HEK293 (cell line): ENCODE data around the gene PALM2AKAP2.

ENCODE experiments used
- CTCF ChIA-PET: fragments of 350-600 bp; formaldehyde crosslinking; extraction: SDS; loops from one replicate; lab custom pipeline; 2021; ENCODE audit warnings: antibody characterized with exemption; lab: Yijun Ruan, JAX
- POLR2A ChIA-PET: fragments of 300-600 bp; formaldehyde crosslinking; extraction: SDS; loops from one replicate; lab custom pipeline; 2020; ENCODE audit warnings: antibody characterized with exemption, inconsistent platforms; lab: Yijun Ruan, JAX
- H3K27ac ChIP-seq: fragments of 200-500 bp; sonication (Bioruptor generic); 2 replicates; pipeline ENCODE4 v1.5.1; 2014; ENCODE audit warnings: low read depth, low read length, control low read depth, inconsistent platforms; ENCODE audit errors: extremely low read depth
- H3K36me3 ChIP-seq, 2 experiments: fragments of 200-500 bp in 1 of 2; sonication (Bioruptor generic) in 1 of 2; 1 replicate in 1 of 2; 2 replicates in 1 of 2; pipeline ENCODE4 v1.5.1; 2014 to 2017; ENCODE audit warnings: inconsistent platforms in 2 of 2, low read length in 2 of 2; ENCODE audit not compliant: control insufficient read depth in 2 of 2, insufficient read depth in 1 of 2
- H3K4me1 ChIP-seq: fragments of 200-500 bp; sonication (Bioruptor generic); 2 replicates; pipeline ENCODE4 v1.5.1; 2014; ENCODE audit warnings: mild to moderate bottlenecking, low read length, inconsistent platforms; ENCODE audit not compliant: control insufficient read depth, insufficient read depth
- H3K4me3 ChIP-seq: 2 replicates; pipeline ENCODE4 v1.5.1; 2011; ENCODE audit warnings: low read depth, mild to moderate bottlenecking, control low read depth, low read length, moderate library complexity
- H3K9me3 ChIP-seq: fragments of 200-500 bp; sonication (Bioruptor generic); 2 replicates; pipeline ENCODE4 v1.5.1; 2014; ENCODE audit warnings: low read depth, low read length, inconsistent platforms; ENCODE audit not compliant: control insufficient read depth, insufficient read depth
- BCL11A ChIP-seq: fragments of 450-650 bp; formaldehyde crosslinking; IDR thresholded peaks from 2 replicates; pipeline ENCODE4 v1.5.1; 2016; ENCODE audit warnings: low read depth, missing biosample characterization, missing genetic modification characterization
- HOXA7 ChIP-seq: sonication (generic); formaldehyde crosslinking; IDR thresholded peaks from 2 replicates; pipeline ENCODE4 v1.8.1; 2022; ENCODE audit warnings: missing genetic modification reagents, borderline replicate concordance
- KLF16 ChIP-seq: fragments of 450-650 bp; formaldehyde crosslinking; IDR thresholded peaks from 2 replicates; pipeline ENCODE4 v1.5.1; 2017; ENCODE audit warnings: missing biosample characterization, missing genetic modification characterization
- SCRT1 ChIP-seq: fragments of 450-650 bp; formaldehyde crosslinking; IDR thresholded peaks from 2 replicates; pipeline ENCODE4 v1.5.1; 2016; ENCODE audit warnings: missing biosample characterization, missing genetic modification characterization, borderline replicate concordance
- TCF7L2 ChIP-seq: IDR thresholded peaks from 2 replicates; pipeline ENCODE4 v1.6.1; 2011; ENCODE audit warnings: low read depth, mild to moderate bottlenecking, inconsistent platforms, low read length, moderate library complexity, borderline replicate concordance
- ZFHX2 ChIP-seq: fragments of 450-650 bp; formaldehyde crosslinking; conservative IDR thresholded peaks from 2 replicates; pipeline ENCODE4 v1.5.1; 2016; ENCODE audit warnings: missing biosample characterization, missing genetic modification characterization
- ZFP3 ChIP-seq: fragments of 450-650 bp; formaldehyde crosslinking; IDR thresholded peaks from 2 replicates; pipeline ENCODE4 v1.5.1; 2016; ENCODE audit warnings: low read depth, missing biosample characterization, missing genetic modification characterization
- ZNF114 ChIP-seq: fragments of 450-650 bp; formaldehyde crosslinking; IDR thresholded peaks from 2 replicates; pipeline ENCODE4 v1.5.0; 2017; ENCODE audit warnings: missing biosample characterization, missing genetic modification characterization
- ZNF335 ChIP-seq: fragments of 450-650 bp; formaldehyde crosslinking; conservative IDR thresholded peaks from 2 replicates; pipeline ENCODE4 v1.5.1; 2016; ENCODE audit warnings: missing biosample characterization, missing genetic modification characterization
- ZNF404 ChIP-seq: fragments of 450-650 bp; formaldehyde crosslinking; IDR thresholded peaks from 2 replicates; pipeline ENCODE4 v1.5.1; 2017; ENCODE audit warnings: missing biosample characterization, missing genetic modification characterization
- ZNF514 ChIP-seq: fragments of 450-650 bp; formaldehyde crosslinking; IDR thresholded peaks from 2 replicates; pipeline ENCODE4 v1.5.1; 2016; ENCODE audit warnings: missing biosample characterization, missing genetic modification characterization
- ZNF561 ChIP-seq: fragments of 450-650 bp; IDR thresholded peaks from 2 replicates; pipeline ENCODE4 v1.5.1; 2018; ENCODE audit warnings: missing biosample characterization, missing genetic modification characterization, borderline replicate concordance
- ZNF621 ChIP-seq: fragments of 450-650 bp; formaldehyde crosslinking; IDR thresholded peaks from 2 replicates; pipeline ENCODE4 v1.5.1; 2017; ENCODE audit warnings: missing biosample characterization, missing genetic modification characterization
- ZNF629 ChIP-seq: fragments of 450-650 bp; formaldehyde crosslinking; IDR thresholded peaks from 2 replicates; pipeline ENCODE4 v1.5.1; 2017; ENCODE audit warnings: missing biosample characterization, missing genetic modification characterization
- ZNF670 ChIP-seq: fragments of 450-650 bp; formaldehyde crosslinking; IDR thresholded peaks from 2 replicates; pipeline ENCODE4 v1.5.1; 2016; ENCODE audit warnings: missing biosample characterization, missing genetic modification characterization, low read depth
- ZNF76 ChIP-seq: fragments of 450-650 bp; formaldehyde crosslinking; IDR thresholded peaks from 2 replicates; pipeline ENCODE4; 2016; ENCODE audit warnings: low read depth, missing biosample characterization, missing genetic modification characterization, borderline replicate concordance
- ZNF777 ChIP-seq: fragments of 450-650 bp; formaldehyde crosslinking; IDR thresholded peaks from 2 replicates; pipeline ENCODE4 v1.5.1; 2017; ENCODE audit warnings: missing biosample characterization, missing genetic modification characterization, borderline replicate concordance
- TF ChIP-seq, protein P1 (sequence below): fragments of 450-650 bp; formaldehyde crosslinking; IDR thresholded peaks from 2 replicates; pipeline ENCODE4; 2016; ENCODE audit warnings: missing biosample characterization, missing genetic modification characterization
- TF ChIP-seq, protein P2 (sequence below): fragments of 450-650 bp; formaldehyde crosslinking; IDR thresholded peaks from 2 replicates; pipeline ENCODE4 v1.5.1; 2016; ENCODE audit warnings: missing biosample characterization, missing genetic modification characterization
- TF ChIP-seq, protein P3 (sequence below): fragments of 450-650 bp; formaldehyde crosslinking; IDR thresholded peaks from 2 replicates; pipeline ENCODE4 v1.5.1; 2016; ENCODE audit warnings: missing biosample characterization, missing genetic modification characterization
- TF ChIP-seq, protein P4 (sequence below): fragments of 450-650 bp; formaldehyde crosslinking; IDR thresholded peaks from 2 replicates; pipeline ENCODE4 v1.5.1; 2016; ENCODE audit warnings: missing biosample characterization, missing genetic modification characterization
- TF ChIP-seq, protein P5 (sequence below): fragments of 450-650 bp; formaldehyde crosslinking; IDR thresholded peaks from 2 replicates; pipeline ENCODE4 v1.5.1; 2017; ENCODE audit warnings: missing biosample characterization, missing genetic modification characterization

Gene PALM2AKAP2

DNA sequence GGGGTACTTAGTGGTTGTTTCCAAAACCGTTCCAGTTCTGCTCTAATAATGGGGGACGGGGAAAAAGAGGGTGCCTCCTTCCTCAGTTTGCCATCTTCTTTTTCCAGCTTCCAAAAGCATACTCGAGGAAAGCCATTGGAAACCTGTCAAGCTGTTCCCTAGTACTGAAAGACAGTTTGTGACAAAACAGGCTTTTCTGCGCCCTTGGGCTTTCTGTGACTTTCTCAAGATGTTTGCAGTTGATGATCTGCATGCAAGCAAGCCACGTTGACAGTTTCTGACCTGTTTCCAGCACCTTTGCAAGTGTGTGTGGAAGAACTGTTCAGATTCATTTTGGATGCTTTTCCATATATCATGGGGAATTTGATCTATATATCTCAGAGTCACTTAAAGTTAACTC is 26.7 kb upstream of the PALM2AKAP2 start:
- Histone ChIP-seq H3K9me3 (no peaks in the 10 kb centered on the region), H3K27ac (no peak overlapping the region), H3K4me1 (peaks cover 5% of the 10 kb centered on the region; the same call in 1 of the 2 replicates), H3K4me3 (no peak overlapping the region), H3K36me3 (no peaks in the 10 kb centered on the region)
- ChIA-PET CTCF (no interaction called here), POLR2A (no interaction called here)
- no peak for TF ChIP-seq ZFP3
- no peak for TF ChIP-seq KLF16
- TF ChIP-seq ZNF514, result no peak
- TF ChIP-seq, protein P1, sequence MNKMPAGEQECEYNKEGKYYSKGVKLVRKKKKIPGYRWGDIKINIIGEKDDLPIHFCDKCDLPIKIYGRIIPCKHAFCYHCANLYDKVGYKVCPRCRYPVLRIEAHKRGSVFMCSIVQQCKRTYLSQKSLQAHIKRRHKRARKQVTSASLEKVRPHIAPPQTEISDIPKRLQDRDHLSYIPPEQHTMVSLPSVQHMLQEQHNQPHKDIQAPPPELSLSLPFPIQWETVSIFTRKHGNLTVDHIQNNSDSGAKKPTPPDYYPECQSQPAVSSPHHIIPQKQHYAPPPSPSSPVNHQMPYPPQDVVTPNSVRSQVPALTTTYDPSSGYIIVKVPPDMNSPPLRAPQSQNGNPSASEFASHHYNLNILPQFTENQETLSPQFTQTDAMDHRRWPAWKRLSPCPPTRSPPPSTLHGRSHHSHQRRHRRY (tag by site-specific recombination), result no peak
- TF ChIP-seq, protein P2, sequence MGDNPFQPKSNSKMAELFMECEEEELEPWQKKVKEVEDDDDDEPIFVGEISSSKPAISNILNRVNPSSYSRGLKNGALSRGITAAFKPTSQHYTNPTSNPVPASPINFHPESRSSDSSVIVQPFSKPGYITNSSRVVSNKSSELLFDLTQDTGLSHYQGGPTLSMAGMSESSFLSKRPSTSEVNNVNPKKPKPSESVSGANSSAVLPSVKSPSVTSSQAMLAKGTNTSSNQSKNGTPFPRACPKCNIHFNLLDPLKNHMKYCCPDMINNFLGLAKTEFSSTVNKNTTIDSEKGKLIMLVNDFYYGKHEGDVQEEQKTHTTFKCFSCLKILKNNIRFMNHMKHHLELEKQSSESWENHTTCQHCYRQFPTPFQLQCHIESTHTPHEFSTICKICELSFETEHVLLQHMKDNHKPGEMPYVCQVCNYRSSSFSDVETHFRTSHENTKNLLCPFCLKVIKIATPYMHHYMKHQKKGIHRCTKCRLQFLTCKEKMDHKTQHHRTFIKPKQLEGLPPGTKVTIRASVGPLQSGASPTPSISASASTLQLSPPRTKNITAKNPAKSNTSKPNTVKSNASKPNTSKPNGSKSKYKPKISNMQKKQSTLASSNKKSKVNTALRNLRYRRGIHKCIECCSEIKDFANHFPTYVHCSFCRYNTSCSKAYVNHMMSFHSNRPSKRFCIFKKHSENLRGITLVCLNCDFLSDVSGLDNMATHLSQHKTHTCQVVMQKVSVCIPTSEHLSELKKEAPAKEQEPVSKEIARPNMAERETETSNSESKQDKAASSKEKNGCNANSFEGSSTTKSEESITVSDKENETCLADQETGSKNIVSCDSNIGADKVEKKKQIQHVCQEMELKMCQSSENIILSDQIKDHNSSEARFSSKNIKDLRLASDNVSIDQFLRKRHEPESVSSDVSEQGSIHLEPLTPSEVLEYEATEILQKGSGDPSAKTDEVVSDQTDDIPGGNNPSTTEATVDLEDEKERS (tag by site-specific recombination), result no peak
- no peak for TF ChIP-seq ZNF629 (tag by site-specific recombination)
- TF ChIP-seq, protein P3, sequence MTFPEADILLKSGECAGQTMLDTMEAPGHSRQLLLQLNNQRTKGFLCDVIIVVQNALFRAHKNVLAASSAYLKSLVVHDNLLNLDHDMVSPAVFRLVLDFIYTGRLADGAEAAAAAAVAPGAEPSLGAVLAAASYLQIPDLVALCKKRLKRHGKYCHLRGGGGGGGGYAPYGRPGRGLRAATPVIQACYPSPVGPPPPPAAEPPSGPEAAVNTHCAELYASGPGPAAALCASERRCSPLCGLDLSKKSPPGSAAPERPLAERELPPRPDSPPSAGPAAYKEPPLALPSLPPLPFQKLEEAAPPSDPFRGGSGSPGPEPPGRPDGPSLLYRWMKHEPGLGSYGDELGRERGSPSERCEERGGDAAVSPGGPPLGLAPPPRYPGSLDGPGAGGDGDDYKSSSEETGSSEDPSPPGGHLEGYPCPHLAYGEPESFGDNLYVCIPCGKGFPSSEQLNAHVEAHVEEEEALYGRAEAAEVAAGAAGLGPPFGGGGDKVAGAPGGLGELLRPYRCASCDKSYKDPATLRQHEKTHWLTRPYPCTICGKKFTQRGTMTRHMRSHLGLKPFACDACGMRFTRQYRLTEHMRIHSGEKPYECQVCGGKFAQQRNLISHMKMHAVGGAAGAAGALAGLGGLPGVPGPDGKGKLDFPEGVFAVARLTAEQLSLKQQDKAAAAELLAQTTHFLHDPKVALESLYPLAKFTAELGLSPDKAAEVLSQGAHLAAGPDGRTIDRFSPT (tag by site-specific recombination), result no peak
- no peak for TF ChIP-seq SCRT1
- no peak for TF ChIP-seq ZFHX2

DNA sequence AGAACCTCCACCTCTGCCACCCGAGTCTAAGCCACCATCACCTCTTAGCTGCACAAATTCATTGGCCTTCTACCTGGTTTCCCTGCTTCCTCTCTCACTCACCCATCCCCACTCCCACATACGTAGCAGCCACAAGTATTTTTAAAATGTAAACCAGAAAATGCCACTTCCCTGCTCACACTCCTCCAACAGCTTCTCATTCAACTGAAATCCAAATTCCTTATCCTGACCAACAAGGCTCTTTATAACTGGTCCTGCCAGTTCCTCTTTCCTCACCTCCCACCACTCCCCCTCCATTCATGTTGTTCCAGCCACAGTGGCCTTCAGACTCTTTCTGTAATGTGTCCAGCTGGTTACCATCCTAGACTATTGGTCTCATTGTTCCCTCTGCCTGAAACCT is 25.0 kb upstream of the PALM2AKAP2 start:
- Histone ChIP-seq H3K4me1 (peaks cover 5% of the 10 kb centered on the region; the same call in 1 of the 2 replicates), H3K27ac (no peak overlapping the region), H3K9me3 (no peaks in the 10 kb centered on the region), H3K36me3 (no peaks in the 10 kb centered on the region), H3K4me3 (no peak overlapping the region)
- POLR2A ChIA-PET, result no interaction called here
- CTCF ChIA-PET, result interaction anchor here (0.6 kb wide), 1 partner anchor 229 kb away, joined by 3 read pairs; no protein-coding TSS in a partner anchor
- TF ChIP-seq ZNF114 (no peak), ZNF561 (tag by site-specific recombination) (no peak), ZNF335 (tag by site-specific recombination) (no peak), HOXA7 (no peak), BCL11A (tag by site-specific recombination) (no peak), TCF7L2 (no peak), ZNF670 (no peak), ZNF404 (tag by site-specific recombination) (no peak), ZNF76 (tag by site-specific recombination) (no peak), ZNF777 (no peak), ZNF621 (tag by site-specific recombination) (no peak)
- TF ChIP-seq, protein P4, sequence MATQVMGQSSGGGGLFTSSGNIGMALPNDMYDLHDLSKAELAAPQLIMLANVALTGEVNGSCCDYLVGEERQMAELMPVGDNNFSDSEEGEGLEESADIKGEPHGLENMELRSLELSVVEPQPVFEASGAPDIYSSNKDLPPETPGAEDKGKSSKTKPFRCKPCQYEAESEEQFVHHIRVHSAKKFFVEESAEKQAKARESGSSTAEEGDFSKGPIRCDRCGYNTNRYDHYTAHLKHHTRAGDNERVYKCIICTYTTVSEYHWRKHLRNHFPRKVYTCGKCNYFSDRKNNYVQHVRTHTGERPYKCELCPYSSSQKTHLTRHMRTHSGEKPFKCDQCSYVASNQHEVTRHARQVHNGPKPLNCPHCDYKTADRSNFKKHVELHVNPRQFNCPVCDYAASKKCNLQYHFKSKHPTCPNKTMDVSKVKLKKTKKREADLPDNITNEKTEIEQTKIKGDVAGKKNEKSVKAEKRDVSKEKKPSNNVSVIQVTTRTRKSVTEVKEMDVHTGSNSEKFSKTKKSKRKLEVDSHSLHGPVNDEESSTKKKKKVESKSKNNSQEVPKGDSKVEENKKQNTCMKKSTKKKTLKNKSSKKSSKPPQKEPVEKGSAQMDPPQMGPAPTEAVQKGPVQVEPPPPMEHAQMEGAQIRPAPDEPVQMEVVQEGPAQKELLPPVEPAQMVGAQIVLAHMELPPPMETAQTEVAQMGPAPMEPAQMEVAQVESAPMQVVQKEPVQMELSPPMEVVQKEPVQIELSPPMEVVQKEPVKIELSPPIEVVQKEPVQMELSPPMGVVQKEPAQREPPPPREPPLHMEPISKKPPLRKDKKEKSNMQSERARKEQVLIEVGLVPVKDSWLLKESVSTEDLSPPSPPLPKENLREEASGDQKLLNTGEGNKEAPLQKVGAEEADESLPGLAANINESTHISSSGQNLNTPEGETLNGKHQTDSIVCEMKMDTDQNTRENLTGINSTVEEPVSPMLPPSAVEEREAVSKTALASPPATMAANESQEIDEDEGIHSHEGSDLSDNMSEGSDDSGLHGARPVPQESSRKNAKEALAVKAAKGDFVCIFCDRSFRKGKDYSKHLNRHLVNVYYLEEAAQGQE (tag by site-specific recombination), result no peak
- TF ChIP-seq, protein P3 (tag by site-specific recombination), result no peak
- TF ChIP-seq, protein P5, sequence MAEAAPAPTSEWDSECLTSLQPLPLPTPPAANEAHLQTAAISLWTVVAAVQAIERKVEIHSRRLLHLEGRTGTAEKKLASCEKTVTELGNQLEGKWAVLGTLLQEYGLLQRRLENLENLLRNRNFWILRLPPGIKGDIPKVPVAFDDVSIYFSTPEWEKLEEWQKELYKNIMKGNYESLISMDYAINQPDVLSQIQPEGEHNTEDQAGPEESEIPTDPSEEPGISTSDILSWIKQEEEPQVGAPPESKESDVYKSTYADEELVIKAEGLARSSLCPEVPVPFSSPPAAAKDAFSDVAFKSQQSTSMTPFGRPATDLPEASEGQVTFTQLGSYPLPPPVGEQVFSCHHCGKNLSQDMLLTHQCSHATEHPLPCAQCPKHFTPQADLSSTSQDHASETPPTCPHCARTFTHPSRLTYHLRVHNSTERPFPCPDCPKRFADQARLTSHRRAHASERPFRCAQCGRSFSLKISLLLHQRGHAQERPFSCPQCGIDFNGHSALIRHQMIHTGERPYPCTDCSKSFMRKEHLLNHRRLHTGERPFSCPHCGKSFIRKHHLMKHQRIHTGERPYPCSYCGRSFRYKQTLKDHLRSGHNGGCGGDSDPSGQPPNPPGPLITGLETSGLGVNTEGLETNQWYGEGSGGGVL, result no peak
